NCI-H774 (cell line): Measurements from ENCODE around the gene HMGN3.
A peak's percentile ranks its signal among the peaks of the same experiment; 100 is the strongest.
"Not testable (repeated sequence)": the region's sequence is repeated elsewhere in the genome, so short reads cannot be mapped to it uniquely, and the experiment has no call there.

Experiments
- DNase-seq: peaks from one replicate; lab custom pipeline; 2025; lab: John Stamatoyannopoulos, UW

The HMGN3 gene

DNA sequence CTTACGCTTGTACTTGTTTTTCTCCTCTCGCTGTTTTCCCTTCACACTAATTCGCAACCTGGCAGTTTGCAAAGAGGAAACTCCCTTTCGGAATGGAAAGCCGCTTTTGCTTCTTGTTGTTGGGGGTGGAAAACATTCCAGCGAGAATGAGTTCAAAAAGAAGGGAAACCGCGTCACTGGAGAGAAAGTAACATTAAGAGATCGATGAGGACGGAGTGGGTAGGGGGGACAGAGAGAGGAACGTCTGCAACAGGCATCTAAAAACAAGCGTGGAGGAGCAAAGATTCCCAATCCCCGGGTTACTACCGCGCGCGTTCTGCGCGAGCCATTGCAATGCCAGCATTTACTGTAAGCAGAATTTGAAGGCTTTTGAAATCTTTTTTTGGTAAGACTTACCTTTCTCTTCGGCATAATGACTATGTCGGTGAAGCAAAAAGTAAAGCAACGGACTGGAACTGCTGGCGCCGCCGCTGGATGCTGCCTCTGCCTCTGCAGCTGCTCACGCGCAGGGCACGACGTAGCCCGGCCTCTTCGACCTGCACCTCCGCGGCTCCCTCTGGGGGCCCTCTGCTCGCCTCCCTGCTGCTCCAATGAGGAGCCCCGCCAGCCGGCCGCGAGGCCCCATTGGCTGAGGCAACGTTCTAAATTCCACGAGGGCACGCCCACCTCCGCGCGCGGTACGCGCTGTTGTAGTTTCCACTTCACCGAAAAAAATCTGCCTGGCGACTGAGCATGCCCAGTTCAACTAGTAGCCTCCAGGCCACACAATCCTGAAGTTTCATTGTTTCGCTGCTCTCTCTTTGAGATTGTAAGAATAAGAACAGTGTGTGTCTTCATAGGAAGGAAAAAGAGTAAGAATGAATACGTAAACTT is at the start of gene HMGN3:
Gene HMGN3, minus strand, starts transcription at position 533 of the 873 bp plus-strand sequence.
- peak; percentile 99 for DNase-seq

DNA sequence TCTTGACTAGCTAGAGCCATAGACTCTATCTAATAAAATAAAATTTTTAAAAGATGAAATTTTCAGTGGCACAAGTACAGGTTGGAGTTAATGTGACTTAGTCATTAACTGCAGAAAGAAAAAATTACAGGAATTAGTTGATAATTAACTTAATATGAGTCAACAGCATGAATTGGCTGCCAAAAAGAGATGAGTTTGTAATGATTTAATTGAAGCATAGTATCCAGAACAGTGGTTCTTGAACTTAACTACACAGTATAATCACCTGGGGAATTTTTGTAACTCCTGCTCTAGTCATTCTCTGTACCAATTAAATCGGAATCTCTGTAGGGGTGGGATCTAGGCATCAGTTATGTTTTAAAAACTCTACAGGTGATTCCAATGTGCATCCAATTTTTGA is 46.3 kb upstream of the HMGN3 start:
- no peak for DNase-seq

DNA sequence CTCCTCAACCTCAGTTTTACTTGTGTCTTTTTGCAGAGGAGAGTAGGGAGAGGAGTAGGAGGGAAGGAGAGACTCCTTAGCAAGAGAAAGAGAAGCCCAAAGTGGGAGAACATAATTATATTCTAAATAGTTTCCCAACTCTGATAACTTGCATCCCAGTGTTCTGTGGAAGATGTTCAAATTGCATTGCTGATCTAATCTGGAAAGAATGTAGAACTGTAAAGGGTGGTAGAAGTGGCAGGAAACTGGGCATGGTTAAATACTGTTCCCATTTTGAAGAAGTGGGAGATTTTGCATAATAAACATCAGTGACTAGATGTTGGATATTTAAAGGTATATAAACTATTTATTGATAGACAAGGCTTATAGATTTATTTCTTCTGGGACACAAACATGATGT is 42.6 kb upstream of the HMGN3 start:
- DNase-seq: no peak

DNA sequence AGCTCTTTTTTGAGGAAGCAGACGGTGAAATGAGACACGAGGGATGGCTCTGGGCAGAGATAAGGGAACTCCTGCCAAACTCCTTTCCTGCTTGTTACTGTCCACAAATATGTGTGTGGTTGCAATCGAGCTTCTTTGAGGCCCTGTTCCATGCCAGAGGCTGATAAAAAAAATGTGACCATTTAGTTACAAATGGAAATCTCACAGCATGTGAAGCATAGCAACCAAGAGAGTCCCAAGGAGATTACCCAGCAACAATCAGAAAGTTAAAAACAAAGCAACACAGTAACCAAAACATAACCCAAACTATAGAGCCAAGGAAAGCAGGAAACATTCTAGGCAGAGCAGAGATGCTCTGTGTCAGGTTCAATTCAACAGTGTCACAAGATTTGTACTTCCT is 35.4 kb upstream of the HMGN3 start:
- DNase-seq: no peak

DNA sequence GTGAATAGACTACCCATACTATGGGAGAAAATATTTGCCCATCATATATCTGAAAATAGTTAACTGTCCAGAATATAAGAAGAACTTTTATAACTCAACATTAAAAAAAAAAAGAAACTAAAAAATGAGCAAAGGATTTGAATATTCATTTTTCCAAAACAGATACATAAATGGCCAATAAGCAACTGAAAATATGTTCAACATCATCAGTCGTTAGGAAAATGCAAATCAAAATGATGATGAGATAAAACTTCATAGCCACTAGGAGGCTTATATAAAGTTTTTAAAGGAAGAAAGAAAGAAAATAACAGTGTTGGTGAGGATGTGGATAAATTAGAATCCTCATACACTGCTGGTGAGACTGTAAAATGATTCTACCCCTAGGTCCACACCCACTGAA is 32.6 kb upstream of the HMGN3 start:
- DNase-seq: no peak

DNA sequence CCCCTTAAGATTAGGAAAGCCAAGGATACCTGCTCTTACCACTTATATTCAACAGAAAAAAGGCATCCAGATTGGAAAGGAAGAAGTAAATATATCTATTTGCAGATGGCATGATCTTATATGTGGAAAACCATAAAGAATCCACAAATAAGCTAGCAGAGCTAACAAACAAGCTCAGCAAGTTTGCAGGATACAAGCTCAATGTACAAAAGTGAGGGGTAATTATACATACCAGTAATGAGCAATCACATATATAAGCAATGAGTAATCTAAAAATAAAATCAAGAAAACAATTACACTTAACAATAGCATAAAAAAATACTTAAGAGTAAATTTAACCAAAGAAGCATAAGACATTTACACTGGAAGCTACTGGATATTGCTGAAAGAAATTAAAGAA is 31.6 kb upstream of the HMGN3 start:
- no peak for DNase-seq

DNA sequence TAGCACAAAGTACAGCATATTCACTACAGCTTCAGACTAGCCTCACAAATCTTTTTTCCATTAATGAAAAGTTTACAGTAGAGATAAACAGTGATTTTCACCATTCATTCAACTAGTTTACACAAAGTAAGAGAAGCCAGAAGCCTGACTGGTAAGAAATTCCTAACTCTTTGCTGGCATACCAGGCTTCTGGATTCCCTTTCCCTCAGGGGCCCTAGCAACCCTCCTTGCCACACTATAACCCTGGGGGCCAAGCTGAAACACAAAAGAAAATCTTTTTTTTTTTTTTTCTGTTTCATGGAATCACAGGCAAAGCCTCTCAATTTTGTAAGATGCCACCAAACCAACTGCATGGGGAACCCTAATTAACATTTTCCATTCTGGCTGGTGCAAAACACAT is 28.9 kb upstream of the HMGN3 start:
- DNase-seq: no peak

DNA sequence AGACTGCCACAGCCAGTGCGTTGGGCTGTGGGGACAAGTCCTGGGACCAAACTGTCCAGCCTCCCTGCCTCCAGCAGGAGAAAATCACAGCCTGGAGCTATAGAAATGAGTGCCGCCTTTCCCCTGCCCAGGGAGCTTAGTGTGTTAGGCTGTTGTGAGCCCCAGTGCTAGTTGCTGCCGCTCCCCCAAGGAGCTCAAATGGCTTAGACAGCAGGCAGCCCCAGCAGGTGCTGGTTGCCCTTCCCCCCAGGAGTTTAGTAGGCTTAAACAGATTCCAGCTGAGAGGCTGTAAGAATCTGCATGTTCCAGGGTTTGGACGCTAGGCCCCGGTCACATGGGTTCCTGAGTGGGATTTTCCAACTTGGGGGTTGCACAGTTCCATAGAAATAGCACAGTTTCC is 27.2 kb upstream of the HMGN3 start:
- no peak for DNase-seq

DNA sequence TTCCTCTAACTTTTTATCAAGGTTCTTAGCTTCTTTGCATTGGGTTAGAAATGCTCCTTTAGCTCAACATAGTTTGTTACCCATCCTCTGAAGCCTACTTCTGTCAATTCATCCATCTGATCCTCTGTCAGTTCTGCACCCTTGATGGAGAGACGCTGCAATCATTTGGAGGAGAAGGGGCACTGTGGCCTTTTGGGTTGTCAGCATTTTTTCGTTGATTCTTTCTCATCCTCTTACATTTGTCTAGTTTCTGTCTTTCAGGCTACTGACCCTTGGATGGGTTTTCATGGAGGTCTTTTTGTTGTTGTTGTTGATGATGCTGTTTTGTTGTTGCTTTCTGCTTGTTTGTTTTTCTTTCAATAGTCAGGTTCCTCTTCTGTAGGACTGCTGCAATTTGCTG is 26.3 kb upstream of the HMGN3 start:
- DNase-seq: no peak

DNA sequence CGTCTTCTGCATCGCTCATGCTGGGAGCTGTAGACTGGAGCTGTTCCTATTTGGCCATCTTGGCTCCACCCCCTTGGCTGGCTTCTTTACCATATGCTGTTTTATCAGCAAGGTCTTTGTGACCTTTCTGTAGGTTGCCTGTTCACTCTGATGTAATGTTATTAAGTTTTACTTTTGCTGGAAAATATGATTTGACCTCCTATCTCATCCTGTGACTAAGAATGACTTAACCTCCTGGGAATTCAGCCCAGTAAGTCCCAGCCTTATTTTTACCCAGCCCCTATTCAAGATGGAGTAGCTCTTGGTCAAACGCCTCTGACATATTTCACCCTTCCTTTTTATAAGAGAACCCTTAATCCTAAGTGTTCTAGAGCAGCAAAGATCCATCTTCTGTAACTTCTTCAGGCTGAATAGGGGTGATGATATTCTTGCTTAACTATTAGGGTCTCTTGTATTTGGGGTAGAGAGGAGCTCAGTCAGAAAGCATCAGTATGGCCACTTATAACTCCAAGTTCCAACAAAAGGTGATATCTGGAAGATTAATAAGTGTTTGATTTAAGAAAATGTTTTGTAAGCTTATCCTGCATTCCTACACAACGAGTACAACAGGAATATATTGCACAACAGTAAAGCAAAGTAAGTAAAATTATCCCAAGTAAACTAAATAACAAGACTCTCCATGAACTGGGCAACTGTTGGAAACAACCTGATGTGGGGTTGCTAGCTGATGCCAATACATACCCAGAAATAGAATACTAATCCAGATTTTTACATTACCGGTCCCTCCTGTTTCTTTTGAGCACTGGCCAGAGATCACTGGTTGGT is 23.1 kb upstream of the HMGN3 start:
- DNase-seq: no peak

DNA sequence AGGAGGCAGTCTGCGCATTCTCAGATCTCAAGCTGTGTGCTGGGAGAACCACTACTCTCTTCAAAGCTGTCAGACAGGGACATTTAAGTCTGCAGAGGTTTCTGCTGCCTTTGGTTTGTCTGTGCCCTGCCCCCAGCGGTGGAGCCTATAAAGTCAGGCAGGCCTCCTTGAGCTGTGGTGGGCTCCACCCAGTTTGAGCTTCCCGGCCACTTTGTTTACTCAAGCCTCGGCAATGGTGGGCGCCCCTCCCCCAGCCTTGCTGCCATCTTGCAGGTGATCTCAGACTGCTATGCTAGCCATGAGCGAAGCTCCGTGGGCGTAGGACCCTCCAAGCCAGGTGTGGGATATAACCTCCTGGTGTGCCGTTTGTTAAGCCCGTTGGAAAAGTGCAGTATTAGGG is 22.3 kb upstream of the HMGN3 start:
- DNase-seq: not testable (repeated sequence)

DNA sequence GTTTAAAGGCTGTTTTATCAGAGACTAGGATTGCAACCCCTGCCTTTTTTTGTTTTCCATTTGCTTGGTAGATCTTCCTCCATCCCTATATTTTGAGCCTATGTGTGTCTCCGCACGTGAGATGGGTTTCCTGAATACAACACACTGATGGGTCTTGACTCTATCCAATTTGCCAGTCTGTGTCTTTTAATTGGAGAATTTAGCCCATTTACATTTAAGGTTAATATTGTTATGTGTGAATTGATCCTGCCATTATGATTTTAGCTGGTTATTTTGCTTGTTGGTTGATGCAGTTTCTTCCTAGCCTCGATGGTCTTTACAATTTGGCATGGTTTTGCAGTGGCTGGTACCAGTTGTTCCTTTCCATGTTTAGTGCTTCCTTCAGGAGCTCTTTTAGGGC is 20.6 kb upstream of the HMGN3 start:
- DNase-seq: not testable (repeated sequence)

DNA sequence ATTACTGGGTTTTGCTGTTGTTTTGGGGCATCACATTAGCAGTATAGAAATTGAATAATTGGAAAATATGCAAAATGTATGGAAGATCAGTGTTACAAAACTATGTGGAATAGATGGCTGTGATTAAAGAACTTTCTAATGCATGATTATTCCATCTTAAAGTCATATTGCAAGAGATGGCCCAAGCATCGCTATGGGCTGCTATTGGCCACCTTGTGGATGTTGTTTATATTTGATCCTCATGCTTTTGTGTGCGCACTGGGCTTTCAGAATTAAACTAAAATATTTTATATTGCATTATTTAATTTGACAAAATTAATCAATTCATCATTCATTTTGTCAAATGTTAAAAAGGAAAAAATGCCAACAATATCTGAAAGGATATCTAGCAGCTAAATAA is 16.1 kb upstream of the HMGN3 start:
- DNase-seq: no peak

DNA sequence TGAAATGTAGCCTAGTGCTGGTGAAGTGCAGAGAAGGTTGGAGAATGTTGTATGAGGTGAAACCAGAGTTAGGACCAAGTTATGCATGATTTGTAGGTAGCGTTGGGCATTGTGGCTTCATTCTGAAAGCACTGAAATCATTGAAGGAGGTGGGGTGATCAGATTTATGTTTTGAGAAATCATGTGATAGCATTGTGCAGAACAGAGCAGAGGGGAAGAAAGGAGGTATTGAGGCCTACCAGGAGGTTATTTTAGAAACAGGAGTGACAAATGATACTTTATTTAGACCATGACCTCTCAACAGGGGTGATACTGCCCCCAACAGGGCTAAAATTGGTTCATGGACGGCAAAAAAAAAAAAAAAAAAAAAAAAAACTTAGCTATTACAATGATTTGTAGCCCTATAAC is 15.6 kb upstream of the HMGN3 start:
- DNase-seq: no peak

DNA sequence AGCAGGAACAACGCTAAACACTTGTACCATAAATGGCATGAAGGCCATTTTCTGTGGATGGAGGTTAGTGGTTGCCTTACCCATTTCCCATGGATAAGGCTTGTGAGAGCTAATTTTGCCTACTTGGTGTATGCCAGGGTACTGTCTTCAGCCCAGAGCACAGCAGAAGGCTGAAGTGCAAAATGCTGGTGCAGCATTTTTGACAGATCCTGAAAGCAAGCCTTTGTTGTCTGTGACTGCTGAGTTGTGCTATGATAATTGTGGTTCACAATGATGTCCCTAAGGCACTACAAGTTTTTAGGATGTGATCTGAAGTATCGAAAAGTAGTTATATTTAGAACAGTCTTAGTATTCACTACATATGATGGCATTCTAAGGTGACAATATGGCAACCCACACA is 14.7 kb upstream of the HMGN3 start:
- no peak for DNase-seq

DNA sequence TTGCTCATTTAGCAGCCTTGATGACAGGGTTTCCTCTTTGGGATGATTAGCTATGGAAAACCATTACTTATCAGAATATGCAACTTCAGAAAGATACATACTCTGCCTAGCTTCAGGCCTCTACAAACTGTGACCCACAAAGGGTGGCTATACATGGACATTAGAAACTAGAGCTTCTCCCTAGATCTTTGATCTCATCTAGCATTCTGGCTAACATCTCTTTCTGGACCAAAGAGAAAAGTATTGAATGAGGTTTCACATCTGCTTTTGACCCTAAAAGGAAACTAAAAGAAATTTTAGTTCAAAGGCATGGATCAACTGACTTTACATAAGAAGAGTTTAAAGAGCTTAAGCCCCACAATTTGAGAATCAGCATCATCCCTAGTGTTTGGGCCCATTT is 12.4 kb upstream of the HMGN3 start:
- DNase-seq: no peak

DNA sequence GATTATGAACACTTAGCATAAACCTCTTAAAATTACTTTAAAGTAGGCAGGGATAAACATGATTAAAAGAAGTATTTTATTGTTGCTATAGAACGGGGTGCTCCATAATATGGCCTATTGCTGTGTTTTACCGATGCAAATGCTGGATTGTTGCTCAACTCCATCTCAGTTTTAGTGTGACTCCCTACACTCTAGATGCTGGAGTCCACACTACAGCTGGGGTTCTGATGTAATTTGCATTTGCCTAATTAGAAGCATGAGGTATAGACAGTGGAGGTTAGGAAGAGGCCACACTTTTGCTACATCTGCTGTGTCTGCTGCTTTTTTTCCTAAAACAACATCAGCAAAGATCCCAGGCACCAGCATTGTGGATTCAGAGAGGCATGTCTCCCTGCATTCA is 6.7 kb upstream of the HMGN3 start:
- DNase-seq: no peak

DNA sequence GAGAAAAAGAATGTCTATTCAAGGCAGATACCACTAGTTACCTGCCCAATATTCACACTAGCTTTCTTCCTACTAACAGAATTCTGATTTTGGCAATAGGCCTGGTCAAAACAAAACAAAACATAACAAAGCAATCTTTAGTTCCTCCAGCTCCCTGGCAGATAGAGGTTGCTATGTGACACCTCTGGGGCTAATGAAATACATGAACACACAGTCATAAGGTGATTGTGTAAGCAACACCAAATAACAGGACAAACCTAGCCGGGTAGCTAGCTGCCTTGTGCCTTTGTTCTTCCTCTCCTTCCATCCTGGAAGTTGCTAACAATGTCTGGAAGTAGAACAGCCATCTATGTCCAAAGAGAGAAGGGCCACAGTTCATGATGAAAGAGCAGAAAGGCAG is 6.0 kb upstream of the HMGN3 start:
- peak; percentile 62 for DNase-seq

DNA sequence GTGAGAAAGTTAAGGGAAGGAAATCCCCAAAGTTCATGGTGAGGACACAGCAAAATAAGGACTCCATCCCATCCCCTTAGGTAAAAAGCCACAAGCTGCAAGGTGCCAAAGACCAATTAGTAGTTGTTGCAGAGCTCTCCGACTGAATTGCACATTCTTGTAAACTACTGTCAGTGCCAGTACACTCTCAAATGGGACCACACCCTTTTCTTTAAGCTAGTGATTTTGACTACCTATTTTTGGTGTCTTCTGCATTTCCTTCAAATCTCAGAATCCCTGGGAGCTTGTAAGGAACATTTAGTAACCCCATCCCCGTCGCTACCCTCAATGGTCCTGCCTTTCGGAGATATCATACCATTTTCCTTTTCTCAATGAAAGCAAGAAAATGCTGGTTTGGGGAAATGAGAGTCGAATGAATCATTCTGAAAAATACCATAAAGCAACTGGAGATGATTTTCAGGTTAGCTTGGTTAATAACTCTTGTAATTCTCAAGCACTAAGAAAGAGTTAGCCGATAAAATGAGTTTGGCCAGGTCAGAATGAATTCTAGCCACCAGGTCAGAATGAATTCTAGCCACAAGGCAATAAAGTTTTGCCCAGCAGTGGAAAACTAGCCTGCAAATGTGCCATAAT is 5.2 kb upstream of the HMGN3 start:
- DNase-seq: no peak

DNA sequence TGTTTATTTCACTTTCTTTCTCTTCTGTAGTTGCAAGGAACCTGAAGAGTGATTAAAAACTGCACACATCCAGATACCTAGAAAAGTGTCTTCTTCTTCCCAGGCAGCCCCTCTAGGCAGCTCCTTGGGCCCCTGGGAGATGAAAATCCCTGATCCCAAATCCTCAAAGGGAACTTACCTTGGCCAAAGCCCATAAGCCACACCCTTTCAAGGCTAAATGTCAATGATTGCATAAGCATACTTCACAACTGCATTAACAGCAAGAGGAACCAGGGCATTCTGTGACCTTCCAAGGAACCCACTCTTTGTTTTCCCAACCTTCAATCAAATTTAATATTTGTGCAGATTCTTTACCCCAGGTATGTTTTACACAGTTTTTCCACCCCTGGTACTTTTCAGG is 4.4 kb upstream of the HMGN3 start:
- no peak for DNase-seq

DNA sequence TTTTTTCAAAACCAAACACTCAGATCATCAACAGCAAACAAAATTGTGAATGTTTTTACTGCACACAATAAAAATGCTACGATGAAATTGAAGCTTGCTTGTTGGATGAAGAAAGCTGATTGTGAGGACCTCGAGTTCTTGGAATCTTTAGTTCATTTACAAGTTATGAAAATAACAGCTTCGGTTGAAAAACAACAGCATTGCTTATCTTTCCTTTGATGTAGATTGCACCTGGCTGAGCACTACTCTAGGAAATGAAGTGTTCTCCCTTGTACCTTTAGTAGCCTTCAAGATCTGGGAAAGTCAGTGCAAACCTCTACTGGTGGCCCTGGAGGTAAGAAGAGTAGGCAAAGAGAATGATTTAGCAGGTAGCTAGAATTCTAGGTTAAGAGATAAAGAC is 2.2 kb upstream of the HMGN3 start:
- DNase-seq: no peak

DNA sequence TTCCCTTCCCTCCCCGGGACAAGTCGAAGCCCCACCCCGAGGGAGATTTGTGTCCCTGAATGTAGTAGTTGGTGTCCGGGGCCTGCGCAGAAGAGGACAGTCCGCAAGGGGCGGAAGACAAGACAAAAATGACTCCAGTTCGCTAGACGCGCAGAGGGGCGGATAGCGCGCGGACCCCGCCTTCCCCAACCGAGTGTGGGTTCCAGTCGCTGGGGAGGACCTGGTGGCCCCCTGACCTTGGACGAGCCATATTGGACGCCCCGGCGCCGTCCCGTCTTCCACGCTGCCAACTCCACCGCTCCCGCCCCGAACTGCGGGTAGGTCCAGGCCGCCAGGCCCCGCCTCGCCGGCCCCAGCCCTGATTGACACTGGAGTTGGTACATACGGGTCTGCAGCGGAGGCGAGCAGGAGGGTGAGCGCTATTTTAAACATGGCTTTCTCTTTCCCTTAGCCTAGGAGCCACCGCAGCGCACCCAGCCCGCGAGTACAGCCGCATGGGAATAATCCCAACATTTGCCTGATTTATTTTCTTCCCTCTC is 802 bp downstream of the HMGN3 start:
- DNase-seq: peak; percentile 93
